CD4-positive, alpha-beta T cell treated with Interleukin-4 for 4 hours (primary cell): ENCODE results near the gene KCTD3.

Experiments used
- DNase-seq: peaks from one replicate; pipeline ENCODE4 v3.0.0-alpha.2; 2020

KCTD3 gene

GRCh38 chr1:215661033-215661432 is 93.9 kb downstream of the KCTD3 start:
- DNase-seq = no peak

DNA sequence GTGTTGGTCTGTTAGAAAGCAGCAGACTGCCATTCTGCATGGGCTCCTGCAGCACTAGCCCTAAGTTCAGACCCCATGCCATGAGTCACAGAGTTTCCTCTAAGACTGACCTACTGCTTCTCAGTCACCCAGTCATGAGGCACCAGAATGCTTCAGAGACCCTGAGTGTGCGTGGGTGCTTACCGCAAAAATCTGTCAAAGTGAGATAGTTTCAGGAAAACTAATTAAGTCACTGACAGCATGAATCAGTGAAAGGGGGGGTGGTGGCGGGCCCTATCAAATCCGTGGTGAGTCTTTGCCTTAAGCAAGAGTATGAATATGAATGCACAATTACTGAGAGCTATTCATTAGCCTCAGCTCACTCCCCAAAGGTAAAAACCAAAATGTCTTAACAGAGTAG is 98.1 kb downstream of the KCTD3 start:
- no peak for DNase-seq

GRCh38 chr1:215667761-215668160 is 100.7 kb downstream of the KCTD3 start:
- DNase-seq = no peak

DNA sequence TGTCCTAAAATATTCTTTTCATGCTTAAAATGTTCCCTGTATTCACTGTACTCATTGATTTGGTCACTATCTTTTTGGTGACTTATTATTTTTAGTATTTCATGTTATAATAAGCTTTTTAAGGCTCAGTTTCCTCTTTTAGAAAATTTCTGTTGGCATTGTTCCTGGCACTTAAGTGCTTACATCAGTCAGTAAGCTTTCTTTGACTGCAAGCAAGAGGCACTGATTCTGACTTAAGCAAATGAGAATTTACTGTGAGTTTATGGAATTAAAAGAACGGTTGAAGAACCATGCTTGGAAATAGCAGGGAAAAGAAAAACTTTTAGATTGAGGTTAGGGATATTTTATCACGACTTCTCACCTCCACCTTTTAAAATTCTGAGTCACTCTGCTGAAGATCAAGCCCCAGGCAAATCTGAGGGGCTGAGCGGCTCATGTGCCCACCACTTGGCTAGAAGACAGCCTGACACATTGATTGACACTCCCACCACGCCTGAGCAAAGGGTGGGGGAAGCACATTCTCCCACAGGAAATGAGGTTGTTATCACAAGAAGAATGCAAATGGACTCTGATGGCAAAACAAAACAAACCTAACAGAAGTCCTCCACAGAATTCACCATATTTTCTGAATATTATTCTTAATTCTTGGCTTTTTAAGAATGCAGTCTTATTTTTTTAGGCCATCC is 102.8 kb downstream of the KCTD3 start:
- DNase-seq = no peak
